C4-2B (cell line): ENCODE data around the gene CDHR2.

Source experiments
- ZFX ChIP-seq: fragments of 450-650 bp; IDR thresholded peaks from 2 replicates; pipeline ENCODE4 v1.6.1; 2017
- TF ChIP-seq, protein P1 (sequence below): fragments of 450-650 bp; conservative IDR thresholded peaks from 2 replicates; pipeline ENCODE4 v1.5.1; 2017; ENCODE audit warnings: mild to moderate bottlenecking

DNA sequence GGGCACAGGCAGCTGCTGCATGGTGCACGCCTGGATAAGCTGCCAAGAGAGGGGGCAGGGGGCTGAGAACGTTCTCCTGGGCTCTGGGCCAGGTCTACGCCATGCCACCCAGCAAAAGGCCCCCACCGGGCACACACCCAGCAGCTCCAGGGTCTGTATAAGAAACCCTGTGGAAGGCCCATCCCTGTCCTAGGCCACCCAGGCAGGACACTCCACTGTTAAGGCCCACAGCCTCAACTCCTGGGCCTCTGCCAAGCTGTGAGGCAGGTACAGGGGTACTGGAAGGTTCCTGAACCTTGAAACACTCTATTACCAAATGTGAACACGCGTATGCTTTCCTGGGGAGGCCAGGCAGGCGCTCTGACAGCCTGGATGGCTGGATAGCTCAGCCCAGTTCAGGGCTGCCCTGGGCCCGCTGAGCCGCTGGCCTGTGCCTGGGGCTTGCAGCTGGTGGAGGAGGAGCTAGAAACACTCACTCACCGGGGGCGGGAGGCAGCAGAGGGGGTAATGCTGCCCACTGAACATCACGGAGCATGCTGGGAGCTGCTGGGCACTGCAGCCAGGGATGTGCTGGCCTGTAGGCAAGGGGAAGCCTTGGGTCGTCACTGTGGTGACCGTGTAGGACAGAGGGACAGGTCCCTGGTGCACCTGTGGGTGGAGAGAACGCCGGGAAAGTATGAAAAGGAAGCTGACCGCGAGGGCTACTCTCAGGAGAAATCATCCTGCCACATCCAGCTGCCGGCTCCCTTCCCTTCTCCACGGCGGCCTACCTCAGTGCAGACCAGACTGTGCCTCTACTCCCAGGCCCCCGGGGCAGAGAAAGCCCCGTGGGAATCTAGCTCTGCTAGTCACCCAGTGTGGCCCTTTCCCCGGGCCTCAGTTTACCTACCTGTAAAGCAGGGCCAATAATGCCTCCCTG is 17.9 kb upstream of the CDHR2 start:
- TF ChIP-seq, protein P1, sequence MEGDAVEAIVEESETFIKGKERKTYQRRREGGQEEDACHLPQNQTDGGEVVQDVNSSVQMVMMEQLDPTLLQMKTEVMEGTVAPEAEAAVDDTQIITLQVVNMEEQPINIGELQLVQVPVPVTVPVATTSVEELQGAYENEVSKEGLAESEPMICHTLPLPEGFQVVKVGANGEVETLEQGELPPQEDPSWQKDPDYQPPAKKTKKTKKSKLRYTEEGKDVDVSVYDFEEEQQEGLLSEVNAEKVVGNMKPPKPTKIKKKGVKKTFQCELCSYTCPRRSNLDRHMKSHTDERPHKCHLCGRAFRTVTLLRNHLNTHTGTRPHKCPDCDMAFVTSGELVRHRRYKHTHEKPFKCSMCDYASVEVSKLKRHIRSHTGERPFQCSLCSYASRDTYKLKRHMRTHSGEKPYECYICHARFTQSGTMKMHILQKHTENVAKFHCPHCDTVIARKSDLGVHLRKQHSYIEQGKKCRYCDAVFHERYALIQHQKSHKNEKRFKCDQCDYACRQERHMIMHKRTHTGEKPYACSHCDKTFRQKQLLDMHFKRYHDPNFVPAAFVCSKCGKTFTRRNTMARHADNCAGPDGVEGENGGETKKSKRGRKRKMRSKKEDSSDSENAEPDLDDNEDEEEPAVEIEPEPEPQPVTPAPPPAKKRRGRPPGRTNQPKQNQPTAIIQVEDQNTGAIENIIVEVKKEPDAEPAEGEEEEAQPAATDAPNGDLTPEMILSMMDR = no peak
- TF ChIP-seq ZFX = no peak
